Measurements from ENCODE around the gene SLC6A3.
"Not testable (repeated sequence)": the region's sequence is repeated elsewhere in the genome, so short reads cannot be mapped to it uniquely, and the experiment has no call there.

The SLC6A3 gene

GRCh38 chr5:1363160-1363559 lies 82.1 kb downstream of the SLC6A3 start:
- no peak overlapping the region for H4K91ac ChIP-seq (ENCODE audit: low read depth, low read length)
- no peak overlapping the region for H2BK5ac ChIP-seq (ENCODE audit: low read depth, low read length, poor library complexity)
- no peak overlapping the region for H2BK120ac ChIP-seq (ENCODE audit: insufficient read depth, low read length, poor library complexity)
- H3K4me1 ChIP-seq (ENCODE audit: control insufficient read depth in 1 of 2, insufficient read depth in 2 of 2, low read length in 2 of 2): no peaks in the 10 kb centered on the region
- no peaks in the 10 kb centered on the region for H3K36me3 ChIP-seq (ENCODE audit: control insufficient read depth in 1 of 2, insufficient read depth in 2 of 2, low read length in 2 of 2)
- no peak overlapping the region for H2AK5ac ChIP-seq (ENCODE audit: low read length)
- no peak overlapping the region for H3K18ac ChIP-seq (ENCODE audit: low read length)
- H2BK12ac ChIP-seq (ENCODE audit: low read length): no peak overlapping the region
- peaks cover 2% of the 10 kb centered on the region for H3K9me3 ChIP-seq (ENCODE audit: insufficient read depth, low read depth, low read length)
- H3K4me2 ChIP-seq (ENCODE audit: low read length): no peak overlapping the region
- H4K8ac ChIP-seq (ENCODE audit: low read depth, low read length): no peak overlapping the region
- WGBS (ENCODE audit: extremely low coverage, insufficient coverage, insufficient read length): no CpG with 5 or more reads among the region's 6 CpGs
- H2AFZ ChIP-seq (ENCODE audit: insufficient read depth, low read length, poor library complexity): no peak overlapping the region
- no peaks in the 10 kb centered on the region for H3K79me2 ChIP-seq (ENCODE audit: control insufficient read depth, insufficient read depth, low read length, poor library complexity)
- no peak overlapping the region for H3K4me3 ChIP-seq (ENCODE audit: low read depth, low read length)
- no peak overlapping the region for H3K27ac ChIP-seq (ENCODE audit: low read depth, low read length)
- no peak for DNase-seq
- no peaks in the 10 kb centered on the region for H3K27me3 ChIP-seq (ENCODE audit: insufficient read depth, low read length)
- H3K14ac ChIP-seq (ENCODE audit: low read length): no peak overlapping the region
- H3K9ac ChIP-seq (ENCODE audit: low read length): no peak overlapping the region
- H3K23ac ChIP-seq (ENCODE audit: low read length): no peak overlapping the region
- no peak overlapping the region for H3K4ac ChIP-seq (ENCODE audit: low read depth, low read length)
- no peak overlapping the region for H4K12ac ChIP-seq (ENCODE audit: low read depth, low read length)
- H3K79me1 ChIP-seq (ENCODE audit: low read length): no peaks in the 10 kb centered on the region

GRCh38 chr5:1362242-1363015 lies 82.8 kb downstream of the SLC6A3 start:
- no peaks in the 10 kb centered on the region for H3K36me3 ChIP-seq (ENCODE audit: control insufficient read depth in 1 of 2, insufficient read depth in 2 of 2, low read length in 2 of 2)
- H3K27me3 ChIP-seq (ENCODE audit: insufficient read depth, low read length): no peaks in the 10 kb centered on the region
- no peaks in the 10 kb centered on the region for H3K79me2 ChIP-seq (ENCODE audit: control insufficient read depth, insufficient read depth, low read length, poor library complexity)

GRCh38 chr5:1360861-1361260 lies 84.4 kb downstream of the SLC6A3 start:
- no peaks in the 10 kb centered on the region for H3K36me3 ChIP-seq (ENCODE audit: control insufficient read depth in 1 of 2, insufficient read depth in 2 of 2, low read length in 2 of 2)
- no peaks in the 10 kb centered on the region for H3K4me1 ChIP-seq (ENCODE audit: control insufficient read depth in 1 of 2, insufficient read depth in 2 of 2, low read length in 2 of 2)
- no peak overlapping the region for H3K4me3 ChIP-seq (ENCODE audit: low read depth, low read length)
- H3K27ac ChIP-seq (ENCODE audit: low read depth, low read length): no peak overlapping the region
- H3K14ac ChIP-seq (ENCODE audit: low read length): no peak overlapping the region
- H3K27me3 ChIP-seq (ENCODE audit: insufficient read depth, low read length): no peaks in the 10 kb centered on the region
- H2AFZ ChIP-seq (ENCODE audit: insufficient read depth, low read length, poor library complexity): no peak overlapping the region
- H4K12ac ChIP-seq (ENCODE audit: low read depth, low read length): no peak overlapping the region
- H3K23ac ChIP-seq (ENCODE audit: low read length): no peak overlapping the region
- no CpG with 5 or more reads among the region's 4 CpGs for WGBS (ENCODE audit: extremely low coverage, insufficient coverage, insufficient read length)
- no peak overlapping the region for H4K91ac ChIP-seq (ENCODE audit: low read depth, low read length)
- no peak overlapping the region for H3K4me2 ChIP-seq (ENCODE audit: low read length)
- no peaks in the 10 kb centered on the region for H3K79me2 ChIP-seq (ENCODE audit: control insufficient read depth, insufficient read depth, low read length, poor library complexity)
- no peak overlapping the region for H2AK5ac ChIP-seq (ENCODE audit: low read length)
- H3K9ac ChIP-seq (ENCODE audit: low read length): no peak overlapping the region
- DNase-seq: no peak
- no peak overlapping the region for H2BK12ac ChIP-seq (ENCODE audit: low read length)
- H3K79me1 ChIP-seq (ENCODE audit: low read length): no peaks in the 10 kb centered on the region
- H3K18ac ChIP-seq (ENCODE audit: low read length): no peak overlapping the region
- peaks cover 2% of the 10 kb centered on the region for H3K9me3 ChIP-seq (ENCODE audit: insufficient read depth, low read depth, low read length)
- no peak overlapping the region for H2BK5ac ChIP-seq (ENCODE audit: low read depth, low read length, poor library complexity)
- no peak overlapping the region for H2BK120ac ChIP-seq (ENCODE audit: insufficient read depth, low read length, poor library complexity)
- H3K4ac ChIP-seq (ENCODE audit: low read depth, low read length): no peak overlapping the region
- no peak overlapping the region for H4K8ac ChIP-seq (ENCODE audit: low read depth, low read length)

More at GRCh38 chr5:1362242-1363015, 82.8 kb downstream of the SLC6A3 start:
- DNase-seq: no peak
- H3K18ac ChIP-seq (ENCODE audit: low read length): no peak overlapping the region
- no peak overlapping the region for H3K23ac ChIP-seq (ENCODE audit: low read length)
- no CpG with 5 or more reads among the region's 29 CpGs for whole genome bisulfite sequencing (ENCODE audit: extremely low coverage, insufficient coverage, insufficient read length)
- no peak overlapping the region for H3K4ac ChIP-seq (ENCODE audit: low read depth, low read length)
- H2AK5ac ChIP-seq (ENCODE audit: low read length): no peak overlapping the region
- no peak overlapping the region for H4K91ac ChIP-seq (ENCODE audit: low read depth, low read length)
- H3K4me2 ChIP-seq (ENCODE audit: low read length): no peak overlapping the region
- H2AFZ ChIP-seq (ENCODE audit: insufficient read depth, low read length, poor library complexity): no peak overlapping the region
- H2BK12ac ChIP-seq (ENCODE audit: low read length): no peak overlapping the region
- no peaks in the 10 kb centered on the region for H3K4me1 ChIP-seq (ENCODE audit: control insufficient read depth in 1 of 2, insufficient read depth in 2 of 2, low read length in 2 of 2)
- H2BK120ac ChIP-seq (ENCODE audit: insufficient read depth, low read length, poor library complexity): no peak overlapping the region
- peaks cover 2% of the 10 kb centered on the region for H3K9me3 ChIP-seq (ENCODE audit: insufficient read depth, low read depth, low read length)
- no peak overlapping the region for H3K9ac ChIP-seq (ENCODE audit: low read length)
- no peaks in the 10 kb centered on the region for H3K79me1 ChIP-seq (ENCODE audit: low read length)
- no peak overlapping the region for H3K27ac ChIP-seq (ENCODE audit: low read depth, low read length)
- H3K14ac ChIP-seq (ENCODE audit: low read length): no peak overlapping the region
- H2BK5ac ChIP-seq (ENCODE audit: low read depth, low read length, poor library complexity): no peak overlapping the region
- no peak overlapping the region for H3K4me3 ChIP-seq (ENCODE audit: low read depth, low read length)
- H4K12ac ChIP-seq (ENCODE audit: low read depth, low read length): no peak overlapping the region
- no peak overlapping the region for H4K8ac ChIP-seq (ENCODE audit: low read depth, low read length)

- not testable (repeated sequence) for H3K4ac ChIP-seq (ENCODE audit: low read depth, low read length); DNase-seq; H3K9ac ChIP-seq (ENCODE audit: low read length); H3K27ac ChIP-seq (ENCODE audit: low read depth, low read length); H4K91ac ChIP-seq (ENCODE audit: low read depth, low read length); H2AFZ ChIP-seq (ENCODE audit: insufficient read depth, low read length, poor library complexity); H3K4me3 ChIP-seq (ENCODE audit: low read depth, low read length); H2BK120ac ChIP-seq (ENCODE audit: insufficient read depth, low read length, poor library complexity); H3K4me1 ChIP-seq (ENCODE audit: control insufficient read depth in 1 of 2, insufficient read depth in 2 of 2, low read length in 2 of 2); H3K23ac ChIP-seq (ENCODE audit: low read length); H3K9me3 ChIP-seq (ENCODE audit: insufficient read depth, low read depth, low read length); H4K8ac ChIP-seq (ENCODE audit: low read depth, low read length); H3K18ac ChIP-seq (ENCODE audit: low read length); H2AK5ac ChIP-seq (ENCODE audit: low read length); H2BK5ac ChIP-seq (ENCODE audit: low read depth, low read length, poor library complexity); H2BK12ac ChIP-seq (ENCODE audit: low read length); H3K27me3 ChIP-seq (ENCODE audit: insufficient read depth, low read length); H3K14ac ChIP-seq (ENCODE audit: low read length); H3K4me2 ChIP-seq (ENCODE audit: low read length); H3K36me3 ChIP-seq (ENCODE audit: control insufficient read depth in 1 of 2, insufficient read depth in 2 of 2, low read length in 2 of 2); H4K12ac ChIP-seq (ENCODE audit: low read depth, low read length); H3K79me2 ChIP-seq (ENCODE audit: control insufficient read depth, insufficient read depth, low read length, poor library complexity); H3K79me1 ChIP-seq (ENCODE audit: low read length)
- WGBS (ENCODE audit: extremely low coverage, insufficient coverage, insufficient read length): no CpG with 5 or more reads among the region's 7 CpGs
These were observed 84.9 kb downstream of the SLC6A3 start for GRCh38 chr5:1360367-1360766.
